ENCODE measurements around the gene LETMD1. TPM values are rescaled to one million over a fixed set of nuclear protein-coding genes. Genes with fewer than 3 reads are reported as not detected.

LETMD1 gene
- total and polyA plus RNA-seq, 9 of the 15 experiments (the other 6 are each of a cell fraction or from before 2014, with no cell fraction given), result 58.7 to 163 (median 75.4) TPM

- peak overlapping the region in 1 of 2 experiments; percentile 65; a peak in 2 of 4 replicates for H3K9ac ChIP-seq (ENCODE audit: insufficient read depth in 1 of 2, low read depth in 2 of 2, low read length in 2 of 2)
- H3K9me3 ChIP-seq (replicated peaks; ENCODE audit: control insufficient read depth, insufficient read depth, low read depth, low read length), result no peaks in the 10 kb centered on the region
- no peaks in the 10 kb centered on the region for H3K79me2 ChIP-seq (ENCODE audit: control insufficient read depth, insufficient read depth, low read length)
- WGBS (ENCODE audit: insufficient coverage, low coverage, missing lambda C conversion rate), result 41% methylated on average over 7 of the region's 7 CpGs
- intact Hi-C loops (cut with micrococcal nuclease), result no loop called here
- POLR2A ChIA-PET, result interaction anchor here (0.6 to 4.1 kb wide), 3 partner anchors 15 to 282 kb away, joined by 3 to 25 read pairs (median 3); partner anchors contain the start of genes CSRNP2 and LETMD1
- H4K20me1 ChIP-seq (replicated peaks; ENCODE audit: control insufficient read depth, insufficient read depth, low read length), result no peaks in the 10 kb centered on the region; the same call in 1 of the 2 replicates
- peaks cover 7 to 14% of the 10 kb centered on the region in 2 experiments; a peak in 3 of 5 replicates for H3K4me1 ChIP-seq (replicated peaks in 1 of 2; ENCODE audit: control insufficient read depth in 2 of 2, insufficient read depth in 2 of 2, low read length in 2 of 2)
- no peak overlapping the region for H3K27ac ChIP-seq (ENCODE audit: extremely low read depth, low read depth, low read length)
- peak; percentile 83 for TF ChIP-seq NFIC (IDR thresholded peaks at IDR 0.05)
- no peak for TF ChIP-seq HDGF (IDR thresholded peaks at IDR 0.05)
- TF ChIP-seq MCM2 (IDR thresholded peaks at IDR 0.05; ENCODE audit: low read depth), result no peak
- TF ChIP-seq ZBTB33 (CRISPR knock-in tag; IDR thresholded peaks at IDR 0.05), result 0 out of 2 replicates have a peak, but pooled peaks have one; percentile 12
- no peak for TF ChIP-seq HNRNPL (IDR thresholded peaks at IDR 0.05; ENCODE audit: low read depth, low read length)
- TF ChIP-seq SMAD4 (CRISPR knock-in tag; conservative IDR thresholded peaks at IDR 0.05), result no peak
- TF ChIP-seq NFRKB (IDR thresholded peaks at IDR 0.05; ENCODE audit: low read depth), result no peak
- TF ChIP-seq, protein P1, sequence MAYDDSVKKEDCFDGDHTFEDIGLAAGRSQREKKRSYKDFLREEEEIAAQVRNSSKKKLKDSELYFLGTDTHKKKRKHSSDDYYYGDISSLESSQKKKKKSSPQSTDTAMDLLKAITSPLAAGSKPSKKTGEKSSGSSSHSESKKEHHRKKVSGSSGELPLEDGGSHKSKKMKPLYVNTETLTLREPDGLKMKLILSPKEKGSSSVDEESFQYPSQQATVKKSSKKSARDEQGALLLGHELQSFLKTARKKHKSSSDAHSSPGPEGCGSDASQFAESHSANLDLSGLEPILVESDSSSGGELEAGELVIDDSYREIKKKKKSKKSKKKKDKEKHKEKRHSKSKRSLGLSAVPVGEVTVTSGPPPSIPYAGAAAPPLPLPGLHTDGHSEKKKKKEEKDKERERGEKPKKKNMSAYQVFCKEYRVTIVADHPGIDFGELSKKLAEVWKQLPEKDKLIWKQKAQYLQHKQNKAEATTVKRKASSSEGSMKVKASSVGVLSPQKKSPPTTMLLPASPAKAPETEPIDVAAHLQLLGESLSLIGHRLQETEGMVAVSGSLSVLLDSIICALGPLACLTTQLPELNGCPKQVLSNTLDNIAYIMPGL (CRISPR knock-in tag; IDR thresholded peaks at IDR 0.05), result no peak
- TF ChIP-seq HLTF (IDR thresholded peaks at IDR 0.05), result no peak
- TF ChIP-seq ZNF263 (CRISPR knock-in tag; IDR thresholded peaks at IDR 0.05; ENCODE audit: borderline replicate concordance), result no peak
- TF ChIP-seq SMARCB1 (IDR thresholded peaks at IDR 0.05; ENCODE audit: insufficient read length, low read depth), result no peak
- no peak overlapping the region for H2AFZ ChIP-seq (ENCODE audit: low read depth, low read length)
- DNase-seq (ENCODE audit: extremely low read depth in 1 of 4, low spot score in 3 of 4) (peak in 1 of 4 experiments; percentile 59), FAIRE-seq (peak; percentile 62), ATAC-seq (peak; percentile 41; the same call in 2 of the 3 replicates)
- no TSS peak for BruUV-seq (replicated peaks)
- H3K36me3 ChIP-seq (ENCODE audit: control insufficient read depth, insufficient read depth, low read length), result peaks cover 57% of the 10 kb centered on the region
- H3K4me2 ChIP-seq (ENCODE audit: insufficient read depth, low read length), result no peak overlapping the region
- H3K27me3 ChIP-seq (ENCODE audit: control insufficient read depth in 2 of 2, insufficient read depth in 2 of 2, low read length in 2 of 2), result no peaks in the 10 kb centered on the region
- H3K4me3 ChIP-seq, result no peak overlapping the region
- CTCF ChIA-PET (ENCODE audit: low intra/inter-chr PET ratio), result no interaction called here
- in situ Hi-C loops (cut with MboI), result no loop called here
- no peaks in the 10 kb centered on the region for H3K9me1 ChIP-seq (ENCODE audit: control insufficient read depth, insufficient read depth, low read length)
These were observed 19.6 kb downstream of the LETMD1 start for GRCh38 chr12:51067771-51068170.

Measured in K562 (cell line).